Measurements from ENCODE around the gene SH2B3. TPM values are rescaled to one million over a fixed set of nuclear protein-coding genes. Genes with fewer than 3 reads are reported as not detected.
A peak's percentile ranks its signal among the peaks of the same experiment; 100 is the strongest.

The SH2B3 gene
- polyA plus RNA-seq, 1 donor from 2014 or later = 3.0 TPM

DNA sequence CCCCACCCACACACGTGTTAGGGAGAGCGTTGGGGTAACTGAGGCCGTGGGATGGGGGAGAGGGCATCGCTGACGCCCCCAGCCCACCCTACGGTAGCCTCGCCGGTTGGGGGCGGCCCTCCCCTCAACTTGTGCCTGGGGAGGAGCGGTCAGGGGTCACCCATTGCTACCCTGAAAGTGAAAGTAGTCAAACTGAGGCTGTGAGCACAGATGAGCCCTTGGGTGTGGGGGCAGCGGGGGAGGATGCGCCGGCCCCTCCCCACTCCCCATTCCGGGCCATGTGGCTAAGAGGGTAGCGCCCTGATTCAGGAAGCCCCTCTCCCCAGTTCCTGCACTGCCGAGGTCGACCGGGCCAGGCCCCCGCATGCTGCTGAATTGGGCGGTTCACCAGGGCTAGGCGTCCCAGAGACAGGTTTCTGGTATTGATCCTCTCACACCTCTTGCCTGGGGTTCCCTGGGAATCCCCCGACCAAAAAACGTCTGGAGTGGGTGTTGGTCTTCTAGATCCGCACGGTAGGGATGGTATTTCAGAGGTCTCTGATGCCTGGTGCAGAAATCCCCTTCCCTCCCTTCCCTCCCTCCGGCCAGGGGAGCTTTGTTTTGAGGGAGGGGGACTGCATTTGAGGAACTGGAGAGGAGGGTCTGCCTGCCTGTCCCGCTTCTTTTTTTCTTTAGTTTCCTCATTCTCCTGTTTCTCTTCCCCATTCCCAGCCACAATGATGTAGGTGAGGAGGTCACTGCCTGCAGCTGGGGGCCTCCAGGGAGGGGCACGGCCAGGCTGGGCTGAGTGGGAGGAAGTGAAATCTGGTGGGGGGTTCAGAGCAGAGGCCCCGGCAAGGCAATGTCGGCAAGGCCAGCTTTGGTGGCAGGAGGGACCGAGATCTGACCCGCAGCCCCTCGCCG is 1.0 kb downstream of the SH2B3 start:
- Histone ChIP-seq H3K9me3 (ENCODE audit: low read length) (no peaks in the 10 kb centered on the region), H3K9ac (ENCODE audit: low read length) (peak overlapping the region; percentile 63), H2AFZ (ENCODE audit: low read depth, low read length) (no peak overlapping the region), H3K36me3 (ENCODE audit: insufficient read depth, low read length) (no peaks in the 10 kb centered on the region), H3K27ac (ENCODE audit: low read length) (no peak overlapping the region), H4K20me1 (ENCODE audit: insufficient read depth) (no peaks in the 10 kb centered on the region), H3K9me2 (ENCODE audit: insufficient read depth, low read length) (no peaks in the 10 kb centered on the region), H3F3A (ENCODE audit: insufficient read depth, low read length, poor library complexity, severe bottlenecking) (no peaks in the 10 kb centered on the region), H3K4me3 (ENCODE audit: low read length) (peak overlapping the region; percentile 75), H3K79me2 (replicated peaks; ENCODE audit: insufficient read depth, low read length) (no peaks in the 10 kb centered on the region), H3K27me3 (ENCODE audit: insufficient read depth, low read depth, low read length) (peaks cover 16% of the 10 kb centered on the region), H3K4me2 (ENCODE audit: low read length) (peak overlapping the region; percentile 73)
- no peak for TF ChIP-seq TAF1 (IDR thresholded peaks at IDR 0.05; ENCODE audit: low read depth)
- TF ChIP-seq EP300 (conservative IDR thresholded peaks at IDR 0.05; ENCODE audit: poor library complexity, severe bottlenecking) = no peak
- TF ChIP-seq MXI1 (conservative IDR thresholded peaks at IDR 0.05; ENCODE audit: poor library complexity, severe bottlenecking) = no peak

DNA sequence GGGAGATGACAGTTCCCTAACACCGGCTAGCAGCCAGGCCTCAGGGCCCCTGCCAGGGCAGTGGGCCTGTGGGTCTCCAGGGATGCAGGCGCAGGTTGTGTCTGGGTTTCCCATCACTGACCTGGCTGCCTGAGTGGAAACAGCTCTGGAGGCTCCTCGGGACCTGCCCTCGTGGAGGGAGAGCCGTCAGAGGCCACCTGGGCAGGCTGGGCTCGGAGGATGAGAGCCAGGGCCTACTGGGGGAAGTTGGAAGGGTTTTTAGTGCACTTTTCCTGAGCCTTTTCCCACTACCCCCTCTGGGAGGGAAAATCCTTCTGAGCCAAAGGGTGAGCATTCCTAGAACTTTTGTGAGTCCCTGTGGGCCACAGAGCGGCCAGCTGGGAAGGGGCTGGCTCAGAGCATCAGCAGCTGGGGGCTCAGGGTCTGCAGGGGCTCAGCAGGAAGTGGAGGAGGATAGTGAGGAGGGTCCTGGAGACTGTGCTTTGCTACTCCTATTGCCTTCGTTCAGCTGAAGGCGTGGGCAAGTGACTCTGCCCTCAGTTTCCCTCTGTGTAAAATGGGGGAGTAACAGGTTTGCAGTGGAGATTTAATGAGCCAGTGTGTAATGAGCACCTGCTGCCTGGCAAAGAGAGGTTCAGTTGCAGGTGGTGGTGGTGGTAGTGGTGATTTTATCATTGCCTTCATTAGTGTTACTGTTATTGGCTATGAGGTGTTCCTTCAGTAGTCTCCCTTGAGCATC is 1.8 kb downstream of the SH2B3 start:
- Histone ChIP-seq H2AFZ (ENCODE audit: low read depth, low read length) (no peak overlapping the region), H3K27me3 (ENCODE audit: insufficient read depth, low read depth, low read length) (peaks cover 16% of the 10 kb centered on the region), H3K4me3 (ENCODE audit: low read length) (peak overlapping the region; percentile 75), H3K4me2 (ENCODE audit: low read length) (no peak overlapping the region), H3K27ac (ENCODE audit: low read length) (no peak overlapping the region), H3K9me2 (ENCODE audit: insufficient read depth, low read length) (no peaks in the 10 kb centered on the region), H3K9ac (ENCODE audit: low read length) (peak overlapping the region; percentile 63), H3F3A (ENCODE audit: insufficient read depth, low read length, poor library complexity, severe bottlenecking) (no peaks in the 10 kb centered on the region), H3K36me3 (ENCODE audit: insufficient read depth, low read length) (no peaks in the 10 kb centered on the region), H3K79me2 (replicated peaks; ENCODE audit: insufficient read depth, low read length) (no peaks in the 10 kb centered on the region), H3K9me3 (ENCODE audit: low read length) (no peaks in the 10 kb centered on the region), H4K20me1 (ENCODE audit: insufficient read depth) (no peaks in the 10 kb centered on the region)
- TF ChIP-seq POLR2AphosphoS5 (IDR thresholded peaks at IDR 0.05) = no peak
- TF ChIP-seq RAD21 (conservative IDR thresholded peaks at IDR 0.05) = no peak
- TF ChIP-seq TAF1 (IDR thresholded peaks at IDR 0.05; ENCODE audit: low read depth) = no peak
- TF ChIP-seq SMC3 (conservative IDR thresholded peaks at IDR 0.05; ENCODE audit: poor library complexity) = no peak
- no peak for TF ChIP-seq EP300 (conservative IDR thresholded peaks at IDR 0.05; ENCODE audit: poor library complexity, severe bottlenecking)
- no peak for TF ChIP-seq EZH2 (IDR thresholded peaks at IDR 0.05; ENCODE audit: borderline replicate concordance, insufficient read depth, low read length, poor library complexity, severe bottlenecking)
- TF ChIP-seq, protein P1, sequence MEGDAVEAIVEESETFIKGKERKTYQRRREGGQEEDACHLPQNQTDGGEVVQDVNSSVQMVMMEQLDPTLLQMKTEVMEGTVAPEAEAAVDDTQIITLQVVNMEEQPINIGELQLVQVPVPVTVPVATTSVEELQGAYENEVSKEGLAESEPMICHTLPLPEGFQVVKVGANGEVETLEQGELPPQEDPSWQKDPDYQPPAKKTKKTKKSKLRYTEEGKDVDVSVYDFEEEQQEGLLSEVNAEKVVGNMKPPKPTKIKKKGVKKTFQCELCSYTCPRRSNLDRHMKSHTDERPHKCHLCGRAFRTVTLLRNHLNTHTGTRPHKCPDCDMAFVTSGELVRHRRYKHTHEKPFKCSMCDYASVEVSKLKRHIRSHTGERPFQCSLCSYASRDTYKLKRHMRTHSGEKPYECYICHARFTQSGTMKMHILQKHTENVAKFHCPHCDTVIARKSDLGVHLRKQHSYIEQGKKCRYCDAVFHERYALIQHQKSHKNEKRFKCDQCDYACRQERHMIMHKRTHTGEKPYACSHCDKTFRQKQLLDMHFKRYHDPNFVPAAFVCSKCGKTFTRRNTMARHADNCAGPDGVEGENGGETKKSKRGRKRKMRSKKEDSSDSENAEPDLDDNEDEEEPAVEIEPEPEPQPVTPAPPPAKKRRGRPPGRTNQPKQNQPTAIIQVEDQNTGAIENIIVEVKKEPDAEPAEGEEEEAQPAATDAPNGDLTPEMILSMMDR (IDR thresholded peaks at IDR 0.05; ENCODE audit: poor library complexity, severe bottlenecking) = no peak
- TF ChIP-seq MXI1 (conservative IDR thresholded peaks at IDR 0.05; ENCODE audit: poor library complexity, severe bottlenecking) = no peak
- TF ChIP-seq, protein P2, sequence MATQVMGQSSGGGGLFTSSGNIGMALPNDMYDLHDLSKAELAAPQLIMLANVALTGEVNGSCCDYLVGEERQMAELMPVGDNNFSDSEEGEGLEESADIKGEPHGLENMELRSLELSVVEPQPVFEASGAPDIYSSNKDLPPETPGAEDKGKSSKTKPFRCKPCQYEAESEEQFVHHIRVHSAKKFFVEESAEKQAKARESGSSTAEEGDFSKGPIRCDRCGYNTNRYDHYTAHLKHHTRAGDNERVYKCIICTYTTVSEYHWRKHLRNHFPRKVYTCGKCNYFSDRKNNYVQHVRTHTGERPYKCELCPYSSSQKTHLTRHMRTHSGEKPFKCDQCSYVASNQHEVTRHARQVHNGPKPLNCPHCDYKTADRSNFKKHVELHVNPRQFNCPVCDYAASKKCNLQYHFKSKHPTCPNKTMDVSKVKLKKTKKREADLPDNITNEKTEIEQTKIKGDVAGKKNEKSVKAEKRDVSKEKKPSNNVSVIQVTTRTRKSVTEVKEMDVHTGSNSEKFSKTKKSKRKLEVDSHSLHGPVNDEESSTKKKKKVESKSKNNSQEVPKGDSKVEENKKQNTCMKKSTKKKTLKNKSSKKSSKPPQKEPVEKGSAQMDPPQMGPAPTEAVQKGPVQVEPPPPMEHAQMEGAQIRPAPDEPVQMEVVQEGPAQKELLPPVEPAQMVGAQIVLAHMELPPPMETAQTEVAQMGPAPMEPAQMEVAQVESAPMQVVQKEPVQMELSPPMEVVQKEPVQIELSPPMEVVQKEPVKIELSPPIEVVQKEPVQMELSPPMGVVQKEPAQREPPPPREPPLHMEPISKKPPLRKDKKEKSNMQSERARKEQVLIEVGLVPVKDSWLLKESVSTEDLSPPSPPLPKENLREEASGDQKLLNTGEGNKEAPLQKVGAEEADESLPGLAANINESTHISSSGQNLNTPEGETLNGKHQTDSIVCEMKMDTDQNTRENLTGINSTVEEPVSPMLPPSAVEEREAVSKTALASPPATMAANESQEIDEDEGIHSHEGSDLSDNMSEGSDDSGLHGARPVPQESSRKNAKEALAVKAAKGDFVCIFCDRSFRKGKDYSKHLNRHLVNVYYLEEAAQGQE (IDR thresholded peaks at IDR 0.05; ENCODE audit: borderline replicate concordance) = no peak

Measured in neural cell (in vitro differentiated cells).